ENCODE data around the gene GALR1.

DNA sequence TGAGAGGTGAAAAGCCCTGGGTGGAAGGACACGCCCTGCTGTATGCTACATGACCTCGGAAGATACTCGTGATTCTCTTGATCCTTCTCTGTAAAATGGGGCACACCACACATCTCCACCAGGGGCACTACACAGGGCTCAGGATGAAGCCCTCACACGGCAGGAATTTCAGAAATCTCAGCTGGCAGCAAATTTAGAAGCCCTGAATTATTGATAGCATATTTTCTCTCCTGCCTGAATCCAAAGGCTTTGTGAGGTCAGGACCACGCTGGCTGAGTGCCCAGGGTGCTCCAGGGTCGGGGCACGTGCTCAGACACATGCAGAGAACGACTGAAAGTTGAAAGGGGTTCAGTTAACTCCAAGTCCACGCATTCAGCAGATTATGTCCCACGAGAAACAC lies 42.1 kb upstream of the GALR1 start:
- TF ChIP-seq SP1 (IDR thresholded peaks at IDR 0.05) (no peak), FOXM1 (IDR thresholded peaks at IDR 0.05; ENCODE audit: borderline replicate concordance) (no peak), TARDBP (IDR thresholded peaks at IDR 0.05) (no peak), ARNT (IDR thresholded peaks at IDR 0.05) (no peak), FOXA1 (IDR thresholded peaks at IDR 0.05) (no peak), BHLHE40 (IDR thresholded peaks at IDR 0.05; ENCODE audit: borderline replicate concordance) (no peak), FOXK2 (IDR thresholded peaks at IDR 0.05) (no peak), SUZ12 (IDR thresholded peaks at IDR 0.05) (no peak)

Measured in HEK293T (cell line).